RWPE2 (cell line): ENCODE results near the gene DAAM2.

Experiments used
- ATAC-seq: fragments of 200-7000 bp; cut with Tn5 transposase; 3 replicates; pipeline ENCODE4 v1.9.1; 2021; ENCODE audit warnings: low read depth
- DNase-seq: peaks from one replicate; pipeline ENCODE4 v3.0.0-alpha.2; 2020; ENCODE audit warnings: low spot score
- H3K27ac ChIP-seq: fragments of 450-650 bp; 2 replicates; pipeline ENCODE4 v1.5.1; 2017; ENCODE audit warnings: mild to moderate bottlenecking; ENCODE audit not compliant: poor library complexity, severe bottlenecking
- H3K27me3 ChIP-seq: fragments of 250-450 bp; sonication (Bioruptor Pico); 2 replicates; pipeline ENCODE4 v1.5.1; 2021; ENCODE audit warnings: mild to moderate bottlenecking, moderate library complexity; ENCODE audit not compliant: insufficient read depth, poor library complexity, severe bottlenecking
- H3K36me3 ChIP-seq: fragments of 250-450 bp; sonication (Bioruptor Pico); 2 replicates; pipeline ENCODE4 v1.5.1; 2020; ENCODE audit warnings: low read depth, mild to moderate bottlenecking, moderate library complexity
- H3K4me1 ChIP-seq: fragments of 250-450 bp; sonication (Bioruptor Pico); 2 replicates; pipeline ENCODE4 v1.5.1; 2021; ENCODE audit warnings: mild to moderate bottlenecking, moderate library complexity; ENCODE audit not compliant: insufficient read depth, poor library complexity, severe bottlenecking
- H3K4me3 ChIP-seq: fragments of 250-450 bp; sonication (Bioruptor Pico); 2 replicates; pipeline ENCODE4 v1.5.1; 2021; ENCODE audit warnings: mild to moderate bottlenecking, moderate library complexity; ENCODE audit not compliant: severe bottlenecking
- H3K9me3 ChIP-seq: fragments of 250-450 bp; sonication (Bioruptor Pico); 2 replicates; pipeline ENCODE4 v1.5.1; 2021; ENCODE audit warnings: mild to moderate bottlenecking, moderate library complexity; ENCODE audit not compliant: severe bottlenecking
- CTCF ChIP-seq: fragments of 450-650 bp; IDR thresholded peaks from one replicate; pipeline ENCODE4 v1.5.1; 2017; ENCODE audit warnings: mild to moderate bottlenecking, moderate library complexity; ENCODE audit not compliant: poor library complexity, severe bottlenecking

Gene DAAM2

GRCh38 chr6:39822846-39823815 is 31.0 kb downstream of the DAAM2 start:
- TF ChIP-seq CTCF = no peak
- no peak overlapping the region for H3K4me3 ChIP-seq
- no peaks in the 10 kb centered on the region for H3K36me3 ChIP-seq
- H3K27ac ChIP-seq = no peak overlapping the region
- H3K27me3 ChIP-seq = no peaks in the 10 kb centered on the region
- H3K9me3 ChIP-seq = no peaks in the 10 kb centered on the region
- no peak for ATAC-seq
- no peak for DNase-seq
- no peaks in the 10 kb centered on the region for H3K4me1 ChIP-seq

GRCh38 chr6:39824030-39824926 is 32.1 kb downstream of the DAAM2 start:
- DNase-seq (no peak), ATAC-seq (no peak)
- TF ChIP-seq CTCF = no peak
- H3K27ac ChIP-seq = no peak overlapping the region
- H3K9me3 ChIP-seq = no peaks in the 10 kb centered on the region
- H3K4me3 ChIP-seq = no peak overlapping the region
- no peaks in the 10 kb centered on the region for H3K36me3 ChIP-seq
- no peaks in the 10 kb centered on the region for H3K27me3 ChIP-seq
- no peaks in the 10 kb centered on the region for H3K4me1 ChIP-seq

- no peak overlapping the region for H3K27ac ChIP-seq
- H3K36me3 ChIP-seq = no peaks in the 10 kb centered on the region
- no peak overlapping the region for H3K4me3 ChIP-seq
- no peaks in the 10 kb centered on the region for H3K27me3 ChIP-seq
- TF ChIP-seq CTCF = no peak
- DNase-seq (no peak), ATAC-seq (no peak)
- no peaks in the 10 kb centered on the region for H3K9me3 ChIP-seq
- H3K4me1 ChIP-seq = no peaks in the 10 kb centered on the region
Observed at GRCh38 chr6:39829331-39829730, 37.2 kb downstream of the DAAM2 start.

GRCh38 chr6:39830444-39830843 is 38.3 kb downstream of the DAAM2 start:
- Histone ChIP-seq H3K27me3 (no peaks in the 10 kb centered on the region), H3K9me3 (no peaks in the 10 kb centered on the region), H3K4me3 (no peak overlapping the region), H3K27ac (no peak overlapping the region), H3K4me1 (no peaks in the 10 kb centered on the region), H3K36me3 (no peaks in the 10 kb centered on the region)
- TF ChIP-seq CTCF = no peak
- ATAC-seq (no peak), DNase-seq (no peak)
